Motor neuron (in vitro differentiated cells): ENCODE results near the gene M6PR. TPM values are rescaled to one million over a fixed set of nuclear protein-coding genes. Genes with fewer than 3 reads are reported as not detected.
A peak's percentile ranks its signal among the peaks of the same experiment; 100 is the strongest.
"Not testable (repeated sequence)": the region's sequence is repeated elsewhere in the genome, so short reads cannot be mapped to it uniquely, and the experiment has no call there.

Source experiments
- ATAC-seq, 8 experiments: fragments of 200-7000 bp; cut with Tn5 transposase; replicated peaks in 6 of 8; 2 replicates each; pipeline ENCODE4 v1.8.0; 2021; ENCODE audit warnings: mild to moderate bottlenecking in 8 of 8, moderate library complexity in 8 of 8
- H3K27ac ChIP-seq, 2 donors: fragments of 250-450 bp; sonication (Bioruptor Pico); 2 replicates each; pipeline ENCODE4 v1.9.0; 2021; ENCODE audit warnings: antibody characterized with exemption in 2 of 2, mild to moderate bottlenecking in 2 of 2, moderate library complexity in 1 of 2
- H3K4me1 ChIP-seq, 2 donors: fragments of 250-450 bp; sonication (Bioruptor Pico); replicated peaks in 1 of 2; 2 replicates each; pipeline ENCODE4 v1.6.1; 2021; ENCODE audit warnings: antibody characterized with exemption in 2 of 2, mild to moderate bottlenecking in 2 of 2, moderate library complexity in 1 of 2
- H3K4me3 ChIP-seq, 5 donors: fragments of 250-450 bp; sonication (Bioruptor Pico); 2 replicates each; pipeline ENCODE4 v1.9.0; 2021; ENCODE audit warnings: antibody characterized with exemption in 5 of 5, mild to moderate bottlenecking in 5 of 5, moderate library complexity in 4 of 5
- WGBS, 10 experiments: fragments of 450-650 bp; shearing (Covaris generic); methylation state at CpG; one replicate each; pipeline ENCODE4 v1.0.0; 2022; 5-methylcytosine and 5-hydroxymethylcytosine counted together
- in situ Hi-C, 9 experiments: fragments of 400-800 bp; cut with MboI; loops; one replicate each; pipeline ENCODE4 v1.15.0; 2021; ENCODE audit warnings: low sequenced_read_pairs in 9 of 9, low pct_unique_long_range_greater_than_20kb in 2 of 9; ENCODE audit not compliant: unreplicated experiment in 9 of 9
- total RNA-seq, 8 experiments: library from RNA; unstranded; fragments of 300-600 nt; gene quantifications; 2 replicates each; pipeline versions ENCODE4 v1.2.3 to v1.2.4, GENCODE V29; 2022

M6PR gene
- total RNA-seq, 8 experiments from 2014 or later, result 52.7 to 169 (median 85.4) TPM

- H3K27ac ChIP-seq, result no peak overlapping the region
- no peaks in the 10 kb centered on the region for H3K4me1 ChIP-seq
- WGBS, 10 experiments, result 0 to 92% (median 81%) methylated on average over 1 to 3 of the region's 3 CpGs; no CpG with 5 or more reads in 2 of the 10 experiments
- no peak for ATAC-seq
- no peak overlapping the region for H3K4me3 ChIP-seq
- in situ Hi-C loops, result no loop called here
Observed at GRCh38 chr12:8903646-8904045, 45.8 kb downstream of the M6PR start.

GRCh38 chr12:8902703-8903102, 46.7 kb downstream of the M6PR start:
- H3K27ac ChIP-seq, in situ Hi-C loops, ATAC-seq, H3K4me1 ChIP-seq, H3K4me3 ChIP-seq: not testable (repeated sequence)
- 20 to 100% (median 93%) methylated on average over 1 to 5 of the region's 5 CpGs; no CpG with 5 or more reads in 1 of the 10 experiments for WGBS, 10 experiments

DNA sequence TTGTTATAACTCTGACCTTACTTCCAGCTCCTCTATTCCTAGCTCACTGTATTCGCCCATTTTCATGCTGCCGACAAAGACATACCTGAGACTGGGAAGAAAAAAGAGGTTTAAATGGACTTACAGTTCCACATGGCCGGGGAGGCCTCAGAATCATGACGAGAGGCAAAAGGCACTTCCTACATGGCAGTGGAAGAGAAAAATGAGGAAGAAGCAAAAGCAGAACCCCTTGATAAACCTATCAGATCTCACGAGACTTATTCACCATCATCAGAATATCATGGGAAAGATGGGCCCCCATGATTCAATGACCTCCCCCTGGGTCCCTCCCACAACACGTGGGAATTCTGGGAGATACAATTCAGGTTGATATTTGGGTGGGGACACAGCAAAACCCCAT, 49.6 kb downstream of the M6PR start:
- H3K27ac ChIP-seq, result no peak overlapping the region
- 20 to 100% (median 82%) methylated on average over 2 to 4 of the region's 6 CpGs; no CpG with 5 or more reads in 1 of the 10 experiments for WGBS, 10 experiments
- H3K4me3 ChIP-seq, result no peak overlapping the region
- H3K4me1 ChIP-seq, result no peaks in the 10 kb centered on the region
- ATAC-seq, result no peak
- in situ Hi-C loops, result loop anchor here in 7 of 9 experiments (25.0 kb wide), 2 partner anchors 213 to 238 kb away; partner anchors contain the start of genes RIMKLB (in 6 of the 7) and MFAP5 (in 1 of the 7)

- WGBS, 10 experiments, result 8 to 100% (median 76%) methylated on average over 2 to 7 of the region's 7 CpGs; no CpG with 5 or more reads in 3 of the 10 experiments
- Histone ChIP-seq H3K4me1 (no peaks in the 10 kb centered on the region), H3K4me3 (no peak overlapping the region), H3K27ac (no peak overlapping the region)
- in situ Hi-C loops, result loop anchor here in 7 of 9 experiments (25.0 kb wide), 2 partner anchors 210 to 235 kb away; partner anchors contain the start of genes RIMKLB (in 6 of the 7) and MFAP5 (in 1 of the 7)
- no peak for ATAC-seq
Observed at GRCh38 chr12:8897081-8897480, 52.4 kb downstream of the M6PR start.

- no peak overlapping the region for H3K27ac ChIP-seq
- no peak overlapping the region for H3K4me3 ChIP-seq
- ATAC-seq, result no peak
- in situ Hi-C loops, result loop anchor here in 7 of 9 experiments (25.0 kb wide), 2 partner anchors 208 to 233 kb away; partner anchors contain the start of genes RIMKLB (in 6 of the 7) and MFAP5 (in 1 of the 7)
- 0 to 86% (median 38%) methylated on average over 1 of the region's 1 CpG; no CpG with 5 or more reads in 2 of the 10 experiments for WGBS, 10 experiments
- H3K4me1 ChIP-seq, result no peaks in the 10 kb centered on the region
Observed at GRCh38 chr12:8894986-8895385, 54.5 kb downstream of the M6PR start.

- peak in 1 of 8 experiments; percentile 19 for ATAC-seq
- H3K27ac ChIP-seq, result no peak overlapping the region
- in situ Hi-C loops, result loop anchor here in 7 of 9 experiments (25.0 kb wide), 2 partner anchors 207 to 232 kb away; partner anchors contain the start of genes RIMKLB (in 6 of the 7) and MFAP5 (in 1 of the 7)
- no peak overlapping the region for H3K4me3 ChIP-seq
- H3K4me1 ChIP-seq, result no peaks in the 10 kb centered on the region
Observed at GRCh38 chr12:8894378-8894777, 55.1 kb downstream of the M6PR start.

- H3K4me3 ChIP-seq, result no peak overlapping the region
- no peaks in the 10 kb centered on the region for H3K4me1 ChIP-seq
- in situ Hi-C loops, result loop anchor here in 7 of 9 experiments (25.0 kb wide), 2 partner anchors 205 to 230 kb away; partner anchors contain the start of genes RIMKLB (in 6 of the 7) and MFAP5 (in 1 of the 7)
- no peak overlapping the region for H3K27ac ChIP-seq
- 87 to 100% (median 100%) methylated on average over 1 to 3 of the region's 3 CpGs; no CpG with 5 or more reads in 1 of the 10 experiments for WGBS, 10 experiments
- ATAC-seq, result no peak
Observed at GRCh38 chr12:8891976-8892375, 57.5 kb downstream of the M6PR start.

Other genes starting within 250 kb of the M6PR start
- 1 to 10 TPM in 2 of 8 experiments, under 1 TPM in 5, not detected in 1; 0.33 to 1.7 (median 0.55) TPM for gene A2ML1, start 127.0 kb downstream of the M6PR start, total RNA-seq
- 10 to 100 TPM in 7 of 8 experiments, 1 to 10 TPM in 1; 4.0 to 53.6 (median 43.0) TPM for gene PHC1, start 35.1 kb downstream of the M6PR start, total RNA-seq
- gene KLRG1, start 39.9 kb upstream of the M6PR start, total RNA-seq, result 1 to 10 TPM; 3.0 to 7.5 (median 4.7) TPM
- 100 to 1,000 TPM in 1 of 8 experiments, 1 to 10 TPM in 3, under 1 TPM in 3, not detected in 1; 0.38 to 223 (median 1.0) TPM for gene A2M, start 166.3 kb upstream of the M6PR start, total RNA-seq